Stimulated activated CD8-positive, alpha-beta memory T cell treated with anti-CD3 and anti-CD28 coated beads, Interleukin-4, amount 100 ng/mL, for 4 hours (primary cell): ENCODE data around the gene CKLF.
"Not testable (repeated sequence)": the region's sequence is repeated elsewhere in the genome, so short reads cannot be mapped to it uniquely, and the experiment has no call there.

ENCODE experiments used
- DNase-seq, 2 donors: peaks; one replicate each; pipeline ENCODE4 v3.0.0-alpha.2; 2020; ENCODE audit warnings: low read depth in 2 of 2, low spot score in 1 of 2

Gene CKLF

GRCh38 chr16:66552286-66553177 lies at the start of gene CKLF:
Gene CKLF, plus strand, starts transcription at chr16:66552576. Its CDS starts 140 bp downstream, at chr16:66552716.
- DNase-seq: peak; percentile 68 to 74

- DNase-seq: no peak
Measured at GRCh38 chr16:66503030-66503429, 49.3 kb upstream of the CKLF start.

- no peak for DNase-seq
Measured at GRCh38 chr16:66503612-66504011, 48.8 kb upstream of the CKLF start.

- no peak for DNase-seq
Measured at GRCh38 chr16:66507731-66508239, 44.6 kb upstream of the CKLF start.

- DNase-seq: no peak
Measured at GRCh38 chr16:66508248-66508913, 44.0 kb upstream of the CKLF start.

GRCh38 chr16:66508914-66509496 lies 43.4 kb upstream of the CKLF start:
- no peak for DNase-seq

- DNase-seq: no peak
Measured at GRCh38 chr16:66509576-66509975, 42.8 kb upstream of the CKLF start.

GRCh38 chr16:66510298-66510697 lies 42.1 kb upstream of the CKLF start:
- DNase-seq: no peak

GRCh38 chr16:66510711-66511601 lies 41.4 kb upstream of the CKLF start:
- no peak for DNase-seq

- DNase-seq: no peak
Measured at GRCh38 chr16:66511602-66512271, 40.6 kb upstream of the CKLF start.

- DNase-seq: no peak
Measured at GRCh38 chr16:66512272-66513110, 39.9 kb upstream of the CKLF start.

GRCh38 chr16:66513111-66513723 lies 39.2 kb upstream of the CKLF start:
- no peak for DNase-seq

- not testable (repeated sequence) for DNase-seq
Measured at GRCh38 chr16:66514391-66514790, 38.0 kb upstream of the CKLF start.

GRCh38 chr16:66514980-66515595 lies 37.3 kb upstream of the CKLF start:
- not testable (repeated sequence) for DNase-seq

GRCh38 chr16:66515596-66516508 lies 36.5 kb upstream of the CKLF start:
- DNase-seq: no peak

GRCh38 chr16:66516509-66516807 lies 35.9 kb upstream of the CKLF start:
- no peak for DNase-seq

- peak; percentile 43 to 72 for DNase-seq
Measured at GRCh38 chr16:66516808-66517585, 35.4 kb upstream of the CKLF start.
